ENCODE results near the gene ACSL6.

- TF ChIP-seq ZNF580 (tag by site-specific recombination; IDR thresholded peaks at IDR 0.05) (no peak), REST (tag by site-specific recombination; IDR thresholded peaks at IDR 0.05) (no peak), TCF7L2 (IDR thresholded peaks at IDR 0.05; ENCODE audit: borderline replicate concordance, low read depth, low read length) (no peak), SCRT2 (tag by site-specific recombination; IDR thresholded peaks at IDR 0.05) (no peak), ZNF239 (tag by site-specific recombination; IDR thresholded peaks at IDR 0.05) (no peak)
Observed at GRCh38 chr5:132050136-132050535, 38.7 kb upstream of the ACSL6 start.

Measured in HEK293 (cell line).